A673 (cell line): Measurements from ENCODE around the gene ZNF330. TPM values are rescaled to one million over a fixed set of nuclear protein-coding genes. Genes with fewer than 3 reads are reported as not detected.

Source experiments
- Bru-seq: library from RNA; stranded (reverse); fragments of 400-500 nt; gene quantifications from one replicate; lab custom pipeline; 2021; lab: Mats Ljungman, UMichigan
- BruChase-seq, 2 experiments: library from RNA; stranded (reverse); fragments of 400-500 nt; gene quantifications; one replicate each; lab custom pipeline; 2021; lab: Mats Ljungman, UMichigan
- BruUV-seq: library from RNA; stranded (reverse); fragments of 400-500 nt; replicated peaks from 2 replicates; lab custom pipeline; 2021; lab: Mats Ljungman, UMichigan
- CTCF ChIA-PET: fragments of 300-600 bp; sonication (Branson Sonifier 250); formaldehyde crosslinking; loops from one replicate; lab custom pipeline; 2022; ENCODE audit warnings: antibody characterized with exemption; lab: Charles Lee
- POLR2A ChIA-PET: fragments of 300-600 bp; sonication (Branson Sonifier 250); formaldehyde crosslinking; loops from one replicate; lab custom pipeline; 2022; ENCODE audit warnings: antibody characterized with exemption; ENCODE audit not compliant: low non-redundant PET; lab: Charles Lee
- DNase-seq: peaks from one replicate; pipeline ENCODE4 v3.0.0-alpha.2; 2015; ENCODE audit warnings: low spot score
- H3K27ac ChIP-seq: fragments of 200-600 bp; sonication (generic); 2 replicates; pipeline ENCODE4 v1.5.1; 2016; ENCODE audit warnings: mixed run types, low read depth, mild to moderate bottlenecking, mixed read lengths, antibody characterized with exemption, low read length; ENCODE audit not compliant: poor library complexity, severe bottlenecking
- H3K27me3 ChIP-seq: fragments of 200-600 bp; sonication (generic); replicated peaks from 2 replicates; pipeline ENCODE4 v1.6.1; 2017; ENCODE audit warnings: mixed run types, low read depth, mild to moderate bottlenecking, mixed read lengths, antibody characterized with exemption, low read length; ENCODE audit not compliant: insufficient read depth, poor library complexity
- H3K36me3 ChIP-seq: fragments of 200-600 bp; sonication (generic); 2 replicates; pipeline ENCODE4 v1.6.1; 2016; ENCODE audit warnings: mixed run types, mild to moderate bottlenecking, mixed read lengths, antibody characterized with exemption, low read length; ENCODE audit not compliant: insufficient read depth, poor library complexity, severe bottlenecking
- H3K4me1 ChIP-seq: fragments of 200-600 bp; sonication (generic); 2 replicates; pipeline ENCODE4 v1.6.1; 2017; ENCODE audit warnings: mixed run types, mild to moderate bottlenecking, mixed read lengths, antibody characterized with exemption, low read length; ENCODE audit not compliant: insufficient read depth, poor library complexity, severe bottlenecking
- H3K4me3 ChIP-seq: fragments of 200-600 bp; sonication (generic); 2 replicates; pipeline ENCODE4 v1.5.1; 2016; ENCODE audit warnings: low read depth, mixed run types, mild to moderate bottlenecking, mixed read lengths, low read length; ENCODE audit not compliant: poor library complexity, severe bottlenecking
- H3K9me3 ChIP-seq: fragments of 200-600 bp; sonication (generic); 2 replicates; pipeline ENCODE4 v1.6.1; 2016; ENCODE audit warnings: mixed run types, low read depth, mild to moderate bottlenecking, mixed read lengths, antibody characterized with exemption, low read length; ENCODE audit not compliant: poor library complexity, severe bottlenecking
- CTCF ChIP-seq: fragments of 300-800, 200-600 bp; sonication (generic); conservative IDR thresholded peaks from 2 replicates; pipeline ENCODE4 v1.5.1; 2017; ENCODE audit warnings: low read depth, mild to moderate bottlenecking, antibody characterized with exemption, low read length, moderate library complexity, mixed read lengths
- EZH2 ChIP-seq: fragments of 200-600 bp; sonication (generic); IDR thresholded peaks from 2 replicates; pipeline ENCODE4 v1.6.1; 2017; ENCODE audit warnings: borderline replicate concordance, low read depth, mild to moderate bottlenecking, mixed read lengths, antibody characterized with exemption, low read length; ENCODE audit not compliant: poor library complexity, severe bottlenecking
- intact Hi-C: fragments of 100-400 bp; cut with micrococcal nuclease; formaldehyde crosslinking; loops from one replicate; pipeline ENCODE4 v1.10.0; 2022; ENCODE audit not compliant: unreplicated experiment
- long read RNA-seq: library from polyadenylated mRNA; stranded (forward); transcript quantifications from one replicate; pipeline ENCODE4 v2.0.0, GENCODE V29; 2022
- total RNA-seq: library from RNA; stranded (reverse); gene quantifications from 2 replicates; pipeline ENCODE4 v1.2.3, GENCODE V29; 2021

ZNF330 gene
- 43.1 and 44.7 TPM in 2 replicates for total RNA-seq
- percentile 89 among the genes with signal in this experiment for Bru-seq, nascent RNA
- percentile 87 among the genes with signal in this experiment for BruChase-seq, experiment 1, labeled RNA remaining after a 2-hour chase
- BruChase-seq, experiment 2, labeled RNA remaining after a 6-hour chase, result percentile 78 among the genes with signal in this experiment
- long read RNA-seq, partial matches to known transcripts, result 7 of 13 reads
- long read RNA-seq, other reads (novel, unspliced or antisense), result 3 of 13 reads

- TF ChIP-seq EZH2, result no peak
- peak; percentile 34; the same call in 1 of the 2 replicates for TF ChIP-seq CTCF
- ChIA-PET POLR2A (no interaction called here), CTCF (no interaction called here)
- BruUV-seq, result no TSS peak
- Histone ChIP-seq H3K36me3 (peaks cover 12% of the 10 kb centered on the region), H3K9me3 (no peaks in the 10 kb centered on the region), H3K27me3 (no peaks in the 10 kb centered on the region), H3K4me3 (peak within 1 kb of the TSS; percentile 93), H3K4me1 (peaks cover 3% of the 10 kb centered on the region), H3K27ac (peak within 1 kb of the TSS; percentile 88)
- DNase-seq, result peak; percentile 89
- intact Hi-C loops, result no loop called here
These were observed at the start of gene ZNF330 for GRCh38 chr4:141220691-141221659. Gene ZNF330, plus strand, starts transcription at chr4:141220895. Its CDS starts 1,477 bp downstream, at chr4:141222372.

- H3K4me1 ChIP-seq, result no peaks in the 10 kb centered on the region
- TF ChIP-seq CTCF, result no peak
- TF ChIP-seq EZH2, result no peak
These were observed 46.2 kb upstream of the ZNF330 start for GRCh38 chr4:141174457-141174856.

GRCh38 chr4:141177171-141177570 lies 43.5 kb upstream of the ZNF330 start:
- no peaks in the 10 kb centered on the region for H3K27me3 ChIP-seq
- H3K27ac ChIP-seq, result no peak overlapping the region
- CTCF ChIA-PET, result no interaction called here
- POLR2A ChIA-PET, result no interaction called here
- TF ChIP-seq EZH2, result no peak
- no peak for TF ChIP-seq CTCF
- H3K4me1 ChIP-seq, result no peaks in the 10 kb centered on the region
- H3K9me3 ChIP-seq, result no peaks in the 10 kb centered on the region
- intact Hi-C loops, result no loop called here
- no peak for DNase-seq
- no peak overlapping the region for H3K4me3 ChIP-seq
- no peaks in the 10 kb centered on the region for H3K36me3 ChIP-seq
- no TSS peak for BruUV-seq

More at GRCh38 chr4:141174457-141174856, 46.2 kb upstream of the ZNF330 start:
- Histone ChIP-seq H3K27ac (no peak overlapping the region), H3K9me3 (no peaks in the 10 kb centered on the region), H3K36me3 (no peaks in the 10 kb centered on the region), H3K4me3 (no peak overlapping the region), H3K27me3 (no peaks in the 10 kb centered on the region)
- DNase-seq, result no peak
- no TSS peak for BruUV-seq
- ChIA-PET CTCF (no interaction called here), POLR2A (no interaction called here)
- intact Hi-C loops, result no loop called here
